Activated CD4-positive, alpha-beta T cell treated with anti-CD3 and anti-CD28 coated beads, Interleukin-2, amount 50 U/mL, for 16 hours (primary cell): Measurements from ENCODE around the gene DCC.
"Not testable (repeated sequence)": the region's sequence is repeated elsewhere in the genome, so short reads cannot be mapped to it uniquely, and the experiment has no call there.

Source experiments
- DNase-seq: peaks from one replicate; pipeline ENCODE4 v3.0.0-alpha.2; 2020

DCC gene

DNA sequence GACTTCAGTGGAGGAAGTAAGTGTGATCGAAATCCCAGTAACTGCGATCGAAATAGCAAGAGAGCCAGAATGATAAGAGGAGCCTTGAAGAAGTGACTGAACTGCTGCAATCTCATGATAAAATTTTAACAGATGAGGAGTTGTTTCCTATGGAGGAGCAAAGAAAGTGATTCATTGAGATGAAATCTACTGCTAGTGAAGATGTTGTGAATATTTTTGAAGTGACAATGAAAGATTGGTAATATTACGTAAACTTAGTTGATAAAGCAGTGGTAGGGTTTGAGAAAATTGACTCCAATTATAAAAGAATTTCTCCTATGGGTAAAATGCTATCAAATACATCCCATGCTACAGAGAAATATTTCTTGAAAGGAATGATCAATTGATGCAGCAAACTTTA lies 1103.8 kb downstream of the DCC start:
- DNase-seq, result no peak

DNA sequence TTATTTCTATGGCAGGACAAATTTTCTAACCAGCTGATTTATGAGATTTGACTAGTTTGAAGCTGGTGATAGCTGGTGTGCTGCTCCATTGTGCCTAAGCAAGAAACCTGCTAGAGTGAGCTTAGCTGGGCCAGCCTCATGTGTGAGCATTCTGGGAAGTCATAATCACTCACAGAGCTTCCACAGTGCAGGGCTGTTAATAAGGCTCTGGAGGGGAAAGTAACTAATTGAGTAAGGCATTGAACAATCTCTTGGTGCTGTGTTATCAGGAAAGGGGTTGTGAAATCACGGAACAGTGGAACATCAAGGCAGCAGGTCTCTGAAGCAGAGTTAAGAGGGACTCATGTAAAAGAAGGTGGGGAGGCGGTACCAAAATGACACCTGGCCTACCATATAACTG lies 1111.9 kb downstream of the DCC start:
- no peak for DNase-seq

DNA sequence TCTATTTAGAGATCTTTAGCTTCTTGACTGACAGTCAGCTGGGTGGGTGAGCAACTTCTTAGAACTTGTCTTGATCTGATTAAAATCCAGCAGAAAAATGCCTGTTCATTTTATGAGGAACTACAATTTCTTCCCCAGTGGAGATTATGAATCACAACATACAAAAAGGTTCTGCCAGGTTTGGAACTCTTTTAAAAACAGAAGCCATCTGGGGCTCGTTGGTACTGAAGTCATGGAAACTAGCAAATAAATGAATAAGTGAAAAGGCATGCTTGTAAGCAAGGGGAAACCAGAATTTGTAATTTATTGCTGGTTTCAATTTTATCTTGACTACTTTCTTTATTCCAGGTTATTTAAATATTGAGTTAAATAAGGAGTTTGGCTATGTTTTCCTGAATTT lies 1117.1 kb downstream of the DCC start:
- no peak for DNase-seq

DNA sequence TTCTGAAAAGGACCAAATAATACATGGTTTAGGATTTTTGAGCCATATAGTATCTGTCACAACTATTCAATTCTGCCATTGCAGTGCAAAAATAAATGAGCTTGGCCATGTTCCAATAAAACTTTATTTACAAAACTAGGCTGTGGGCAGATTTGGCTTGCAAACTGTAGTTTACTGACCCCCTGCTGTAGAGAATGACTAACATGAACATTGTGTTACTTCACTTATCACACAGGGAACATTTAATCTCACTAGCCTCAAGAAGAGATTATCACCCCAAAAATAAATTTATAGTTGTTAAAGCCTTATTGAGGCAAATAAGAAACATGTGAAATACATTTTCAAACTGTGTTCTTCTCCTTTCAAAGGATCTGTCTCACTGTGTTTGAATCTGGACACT lies 1118.3 kb downstream of the DCC start:
- no peak for DNase-seq

DNA sequence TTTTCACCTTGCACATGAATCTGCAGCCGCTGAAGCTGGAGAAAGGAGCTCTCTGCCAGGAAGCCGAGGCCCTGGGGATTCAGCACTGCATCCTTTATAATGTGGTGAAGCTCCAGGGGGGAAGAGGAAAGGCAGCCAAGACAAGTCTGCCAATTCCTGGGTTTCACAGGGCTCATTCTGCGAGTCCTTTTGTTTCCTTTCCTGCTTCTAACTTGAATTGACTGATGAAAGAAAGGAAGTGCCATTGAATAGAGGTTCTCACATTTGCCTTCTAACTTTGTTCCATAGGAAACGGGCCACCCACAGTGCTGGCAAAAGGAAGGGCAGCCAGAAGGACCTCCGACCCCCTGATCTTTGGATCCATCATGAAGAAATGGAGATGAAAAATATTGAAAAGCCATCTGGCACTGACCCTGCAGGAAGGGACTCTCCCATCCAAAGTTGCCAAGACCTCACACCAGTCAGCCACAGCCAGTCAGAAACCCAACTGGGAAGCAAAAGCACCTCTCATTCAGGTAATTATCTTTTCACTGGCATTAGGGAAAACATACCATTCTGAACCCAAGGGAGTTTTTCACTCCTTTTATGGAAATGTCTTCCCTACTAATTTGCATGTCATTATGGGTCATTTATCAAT lies 1119.1 kb downstream of the DCC start:
- DNase-seq, result no peak

DNA sequence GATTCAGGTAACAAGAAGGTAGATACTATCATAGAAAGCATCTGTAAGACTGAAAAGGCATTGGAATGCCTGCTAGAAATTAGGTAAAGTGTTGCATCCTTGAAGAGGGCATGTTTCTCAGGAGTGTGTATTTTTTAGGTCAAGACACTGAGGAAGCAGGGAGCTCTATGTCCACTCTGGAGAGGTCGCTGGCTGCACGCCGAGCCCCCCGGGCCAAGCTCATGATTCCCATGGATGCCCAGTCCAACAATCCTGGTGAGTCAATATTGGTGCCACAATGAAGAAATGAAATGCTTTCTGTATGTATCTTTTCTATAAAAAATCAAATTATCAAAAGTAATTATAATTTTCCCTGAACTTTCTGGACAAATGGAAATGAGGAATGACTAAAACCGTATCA lies 1127.8 kb downstream of the DCC start:
- no peak for DNase-seq

DNA sequence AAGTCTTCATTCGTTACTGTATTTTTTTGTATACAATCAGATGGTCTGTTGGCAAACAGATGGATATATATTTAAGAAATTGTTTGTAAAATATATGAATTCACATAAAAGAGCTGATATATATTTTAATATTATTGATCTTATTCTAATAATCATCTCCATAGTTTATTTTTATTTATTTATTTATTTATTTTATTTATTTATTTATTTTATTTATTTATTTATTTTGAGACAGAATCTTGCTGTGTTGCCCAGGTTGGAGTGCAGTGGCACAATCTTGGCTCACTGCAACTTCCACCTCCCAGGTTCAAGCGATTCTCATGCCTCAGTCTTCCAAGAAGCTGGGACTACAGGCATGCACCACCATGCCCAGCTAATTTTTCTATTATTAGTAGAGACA lies 1128.2 kb downstream of the DCC start:
- not testable (repeated sequence) for DNase-seq

DNA sequence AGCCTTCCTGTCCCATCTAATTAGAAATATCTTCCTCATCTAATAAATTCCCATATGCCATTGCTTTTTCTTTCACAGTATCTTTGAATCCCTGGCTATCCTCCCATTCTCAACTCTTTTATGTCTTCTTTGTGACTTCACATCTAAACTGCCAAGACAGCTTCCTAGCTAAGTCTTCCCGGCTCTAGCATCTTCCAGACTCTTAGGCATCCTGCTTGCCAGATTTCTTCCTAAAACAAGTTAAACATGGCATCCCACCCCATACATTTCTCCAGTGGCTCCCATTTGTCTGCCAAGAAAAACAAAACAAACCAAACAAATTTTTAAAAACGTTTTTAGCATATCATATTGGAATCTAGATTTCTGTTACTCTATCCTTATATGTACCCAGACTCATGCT lies 1132.5 kb downstream of the DCC start:
- DNase-seq, result no peak

DNA sequence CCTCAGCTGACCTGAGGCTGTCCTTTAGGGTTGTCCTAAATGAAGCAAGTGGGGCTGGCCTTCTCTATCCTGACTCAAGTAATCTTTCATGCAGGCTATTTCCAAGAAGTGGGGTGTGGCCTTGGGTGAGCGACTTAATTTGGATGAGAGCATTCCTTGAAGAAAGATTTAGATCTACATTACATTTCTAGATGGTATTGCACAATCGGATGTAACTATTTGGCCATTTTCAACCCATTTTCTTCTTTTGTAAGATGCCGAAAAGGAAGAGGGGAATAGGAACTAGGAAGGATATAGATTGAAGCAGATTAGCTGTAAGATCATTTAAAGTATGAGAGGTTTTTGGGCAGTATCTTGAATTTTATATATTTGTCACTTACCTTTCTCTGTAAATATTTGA lies 1138.2 kb downstream of the DCC start:
- DNase-seq, result no peak

DNA sequence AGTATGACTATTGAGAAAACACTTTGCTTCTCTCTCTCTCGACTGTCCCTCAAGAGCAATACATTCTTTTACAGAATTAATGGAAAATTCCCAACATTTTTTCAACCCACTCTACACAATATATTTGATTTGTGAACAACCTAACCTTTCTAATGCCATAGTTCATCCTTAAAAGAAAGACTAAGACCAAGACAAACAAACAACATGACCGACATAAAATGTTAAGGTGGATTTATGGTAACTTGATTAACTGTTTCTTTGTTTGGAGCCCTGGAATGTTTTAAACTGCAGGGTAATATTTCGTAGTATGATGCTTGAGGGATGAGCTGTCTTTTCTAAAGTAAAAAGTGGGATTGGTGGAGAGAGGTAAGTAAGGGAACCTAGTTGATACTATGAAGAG lies 1146.3 kb downstream of the DCC start:
- DNase-seq, result no peak

DNA sequence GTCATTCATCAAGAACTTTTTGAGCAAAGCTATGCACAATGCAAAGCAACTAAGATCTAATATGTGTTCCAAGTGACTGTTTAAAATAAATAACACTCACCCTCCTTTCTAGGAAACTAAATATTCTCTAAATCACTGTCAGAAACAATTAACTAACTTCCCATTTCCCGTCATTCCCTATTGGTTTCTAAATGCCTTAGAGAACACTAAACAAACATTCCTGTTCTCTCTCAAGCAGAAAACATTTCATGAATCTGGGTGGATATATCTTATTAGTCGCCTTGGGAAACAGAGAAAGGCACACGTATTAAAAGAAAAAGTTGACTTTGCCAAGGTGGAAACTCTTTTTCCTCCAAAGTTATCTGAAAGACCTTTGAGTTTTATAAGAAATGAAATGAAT lies 1149.3 kb downstream of the DCC start:
- no peak for DNase-seq

DNA sequence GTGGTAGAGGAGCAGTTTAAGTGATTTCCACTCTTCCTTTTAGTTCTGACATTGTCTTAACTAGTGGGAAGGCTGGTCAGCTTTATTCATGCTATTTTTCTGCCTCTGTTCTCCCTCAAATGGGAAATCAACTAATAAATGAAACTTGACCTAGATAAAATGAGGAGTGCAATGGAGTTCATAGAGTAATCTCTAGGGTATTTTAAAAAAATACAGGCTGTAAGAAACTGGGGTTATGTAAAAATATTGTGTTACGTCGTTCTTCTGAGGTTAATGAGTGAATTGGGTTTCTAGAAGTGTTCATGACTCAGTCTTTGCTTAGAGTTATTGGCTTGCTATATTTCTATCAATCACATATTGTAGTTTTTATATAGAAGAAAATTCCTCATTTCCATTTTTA lies 1150.0 kb downstream of the DCC start:
- no peak for DNase-seq

DNA sequence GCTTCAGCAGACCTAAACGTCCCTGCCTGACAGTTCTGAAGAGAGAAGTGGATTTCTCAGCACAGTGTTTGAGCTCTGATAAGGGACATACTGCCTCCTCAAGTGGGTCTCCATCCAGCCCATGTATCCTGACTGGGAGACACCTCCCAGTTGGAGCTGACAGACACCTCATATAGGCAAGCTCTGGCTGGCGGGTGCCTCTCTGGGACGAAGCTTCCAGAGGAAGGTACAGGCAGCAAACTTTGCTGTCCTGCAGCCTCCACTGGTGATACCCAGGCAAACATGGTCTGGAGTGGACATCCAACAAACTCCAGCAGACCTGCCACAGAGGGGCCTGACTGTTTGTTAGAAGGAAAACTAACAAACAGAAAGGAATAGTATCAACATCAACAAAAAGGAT lies 1156.0 kb downstream of the DCC start:
- no peak for DNase-seq

DNA sequence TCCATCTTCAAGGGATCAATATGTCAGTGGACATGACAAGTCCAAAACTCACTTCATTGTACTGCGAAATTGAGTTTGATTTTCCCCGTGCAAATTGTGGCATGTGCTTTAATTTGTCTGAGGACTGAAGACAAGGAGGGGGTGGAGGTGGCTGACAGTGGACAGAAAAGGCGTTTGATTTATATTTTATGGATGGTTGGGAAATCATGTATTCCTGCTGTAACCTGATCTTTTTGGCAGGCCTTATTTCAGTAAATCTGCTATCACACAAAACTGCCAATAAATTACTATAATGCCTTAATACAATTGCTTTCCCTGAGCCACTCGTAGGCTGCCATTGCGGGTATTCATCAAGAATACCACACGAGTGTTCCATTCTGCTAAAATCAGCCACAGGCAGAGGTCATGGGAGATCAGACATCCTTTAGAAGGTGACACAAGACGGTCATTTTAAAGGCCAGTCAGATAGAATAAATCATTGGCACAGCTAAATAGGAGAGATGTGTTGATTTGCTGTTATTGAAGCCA lies 1164.0 kb downstream of the DCC start:
- no peak for DNase-seq

DNA sequence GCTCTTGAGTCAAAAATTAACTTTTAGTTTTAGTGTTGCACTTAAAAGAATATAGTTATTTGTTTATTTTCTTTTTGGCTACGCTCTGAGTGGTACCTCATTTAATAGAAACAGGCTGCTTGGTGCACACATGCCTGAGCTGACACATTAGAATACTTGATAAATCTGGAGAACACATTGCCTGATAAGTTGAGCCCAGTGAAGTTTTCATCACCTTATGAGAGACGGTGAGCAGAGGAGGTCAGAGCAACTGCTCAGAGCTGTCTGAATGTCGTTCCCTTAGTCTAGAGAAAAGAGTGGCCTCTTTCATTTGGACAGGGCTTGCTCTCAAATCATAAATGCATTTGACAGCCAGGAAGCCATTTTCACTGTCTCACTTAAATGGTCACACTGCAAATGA lies 1168.5 kb downstream of the DCC start:
- DNase-seq, result no peak

DNA sequence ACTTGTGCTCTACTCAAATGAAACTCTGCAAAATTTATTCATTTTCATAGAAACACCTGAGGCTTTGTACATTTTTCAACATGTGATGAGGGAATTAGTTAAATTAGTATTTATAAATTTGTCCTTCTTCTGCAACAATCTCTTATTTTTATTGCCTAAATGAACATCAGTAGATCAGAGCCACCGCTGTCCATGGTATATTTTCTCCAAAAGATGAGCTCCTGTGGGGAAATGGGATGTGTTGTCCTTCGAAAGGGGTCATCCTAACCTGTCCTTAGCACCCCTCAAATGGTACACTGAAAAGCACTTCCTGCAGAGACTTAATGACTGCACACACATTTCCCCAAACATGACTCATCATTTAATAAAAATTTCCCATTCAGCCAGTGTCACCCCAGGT lies 1169.9 kb downstream of the DCC start:
- no peak for DNase-seq

DNA sequence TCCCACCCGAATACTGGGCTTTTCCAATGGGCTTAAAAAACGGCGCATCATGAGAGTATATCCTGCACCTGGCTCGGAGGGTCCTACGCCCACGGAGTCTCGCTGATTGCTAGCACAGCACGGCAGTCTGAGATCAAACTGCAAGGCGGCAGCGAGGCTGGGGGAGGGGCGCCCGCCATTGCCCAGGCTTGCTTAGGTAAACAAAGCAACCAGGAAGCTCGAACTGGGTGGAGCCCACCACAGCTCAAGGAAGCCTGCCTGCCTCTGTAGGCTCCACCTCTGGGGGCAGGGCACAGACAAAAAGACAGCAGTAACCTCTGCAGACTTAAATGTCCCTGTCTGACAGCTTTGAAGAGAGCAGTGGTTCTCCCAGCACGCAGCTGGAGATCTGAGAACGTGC lies 1171.7 kb downstream of the DCC start:
- DNase-seq, result not testable (repeated sequence)

DNA sequence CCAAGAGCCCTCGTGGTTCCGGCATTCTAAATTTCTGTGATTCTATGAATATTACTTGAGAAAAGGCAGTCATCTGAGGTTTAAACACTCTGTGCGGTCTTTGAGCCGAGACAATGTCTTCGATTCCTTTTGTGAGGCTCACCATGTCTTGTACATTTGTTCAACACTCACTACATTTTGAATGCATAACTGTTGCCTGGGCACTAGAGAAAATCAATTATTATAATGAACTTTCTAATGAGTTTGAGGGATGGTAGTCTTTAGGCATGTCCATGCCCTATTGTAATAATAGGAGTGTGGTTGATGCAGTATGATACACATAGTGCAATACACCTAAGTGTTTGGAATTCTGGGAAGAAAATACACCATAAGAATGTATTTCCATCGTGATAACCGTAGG lies 1181.1 kb downstream of the DCC start:
- DNase-seq, result no peak

DNA sequence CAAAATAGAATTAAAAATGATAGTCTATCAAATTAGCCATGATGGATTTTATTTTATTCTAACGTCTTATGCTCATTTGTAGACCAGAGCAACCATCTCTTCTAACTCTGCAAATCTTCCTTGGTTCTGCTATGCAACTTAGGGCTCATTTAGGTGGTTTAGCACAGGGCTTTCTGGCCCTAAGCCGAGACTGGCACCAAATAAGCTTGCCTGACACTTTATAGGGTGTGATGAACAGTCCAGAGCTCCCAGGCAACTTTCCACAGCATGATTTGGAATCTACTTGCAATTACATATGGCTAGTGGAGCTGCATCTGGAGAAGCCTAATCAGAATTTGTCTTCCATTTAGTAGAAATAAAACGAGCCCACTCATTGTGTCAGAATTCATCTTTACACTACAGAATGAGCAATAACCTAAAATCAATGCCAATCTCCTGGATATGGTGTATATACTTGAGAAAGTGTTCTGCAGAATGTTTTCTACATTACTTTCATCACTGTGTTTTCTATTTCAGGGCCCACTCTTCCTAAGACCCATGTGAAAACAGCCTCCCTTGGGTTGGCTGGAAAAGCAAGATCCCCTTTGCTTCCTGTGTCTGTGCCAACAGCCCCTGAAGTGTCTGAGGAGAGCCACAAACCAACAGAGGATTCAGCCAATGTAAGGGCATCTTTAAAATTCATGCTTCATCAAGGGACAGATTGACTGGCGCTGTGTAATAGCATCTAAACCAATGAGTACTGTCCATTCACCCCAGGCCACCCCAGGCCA lies 1186.3 kb downstream of the DCC start:
- no peak for DNase-seq

DNA sequence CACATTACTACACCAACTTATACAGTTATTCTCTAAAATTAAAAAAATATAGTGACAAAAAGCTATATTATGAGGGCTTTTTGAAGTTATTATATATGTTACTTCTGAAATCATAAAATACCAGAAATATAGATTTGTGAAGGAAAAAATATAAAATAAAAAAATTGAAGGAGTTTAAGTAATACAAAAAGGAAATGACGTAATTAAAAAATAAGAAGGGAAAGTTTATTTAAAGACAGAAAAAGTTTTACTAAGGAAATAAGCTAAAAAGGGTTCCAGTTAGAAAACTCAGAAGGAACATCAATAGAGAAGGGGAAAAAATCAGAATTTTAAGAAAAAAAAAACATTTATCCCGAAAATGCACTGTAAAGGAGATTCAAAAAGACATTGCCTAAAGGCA lies 1187.4 kb downstream of the DCC start:
- DNase-seq, result no peak

DNA sequence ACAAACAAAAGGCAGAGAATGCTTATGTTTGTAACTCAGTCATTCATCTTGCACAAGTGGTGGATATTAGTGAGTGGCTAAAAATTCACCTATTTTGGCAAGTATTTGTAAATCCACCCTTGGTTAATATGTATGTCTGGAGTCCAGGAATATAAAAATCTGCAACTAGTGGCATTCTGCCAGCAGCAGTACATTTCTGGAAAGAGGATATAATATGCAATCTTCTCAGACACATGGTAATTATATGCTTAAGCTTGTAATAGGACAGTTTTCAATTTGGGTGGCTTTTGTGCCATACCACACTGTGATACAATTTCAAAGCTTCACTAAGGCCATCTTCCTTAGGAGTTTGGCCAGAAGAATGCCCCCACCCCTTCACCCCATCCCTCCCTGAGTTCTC lies 1191.2 kb downstream of the DCC start:
- no peak for DNase-seq

DNA sequence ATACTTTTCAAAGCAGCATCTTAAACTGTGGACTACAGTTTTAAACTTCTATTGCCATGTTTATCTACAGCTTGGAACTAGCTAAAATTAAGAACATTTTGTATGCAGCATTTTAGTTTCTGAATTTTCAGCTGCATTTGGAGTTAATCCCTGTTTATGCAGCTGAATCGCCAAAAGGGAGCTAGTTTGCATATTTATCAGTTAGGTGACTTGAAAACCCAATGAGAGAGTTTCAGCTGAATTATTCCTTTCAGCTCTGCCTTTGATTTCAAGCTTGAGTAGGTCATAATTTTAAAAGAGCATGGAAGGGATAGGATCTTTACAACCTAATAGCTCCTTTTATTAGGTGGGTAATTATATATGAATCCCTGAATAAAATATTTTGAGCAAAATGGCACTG lies 1191.9 kb downstream of the DCC start:
- no peak for DNase-seq

DNA sequence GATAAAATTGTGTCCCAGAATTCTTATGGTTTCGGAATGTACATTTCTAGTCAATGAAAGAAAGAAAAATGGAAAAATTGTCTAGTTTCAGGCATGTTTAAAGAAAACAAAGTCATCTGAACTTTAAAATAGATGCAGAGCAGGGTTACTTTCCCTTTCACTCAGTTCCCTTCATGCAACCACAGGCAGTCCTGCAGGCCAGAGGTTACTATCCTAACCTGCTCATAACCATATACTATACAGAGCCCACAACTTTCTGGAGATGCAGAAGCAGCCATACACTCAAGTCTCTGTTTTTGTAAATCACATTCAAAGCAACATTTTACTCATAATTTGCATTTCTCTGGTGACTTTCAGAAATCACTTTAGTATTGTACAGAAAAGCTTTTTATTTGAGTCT lies 1194.2 kb downstream of the DCC start:
- no peak for DNase-seq

DNA sequence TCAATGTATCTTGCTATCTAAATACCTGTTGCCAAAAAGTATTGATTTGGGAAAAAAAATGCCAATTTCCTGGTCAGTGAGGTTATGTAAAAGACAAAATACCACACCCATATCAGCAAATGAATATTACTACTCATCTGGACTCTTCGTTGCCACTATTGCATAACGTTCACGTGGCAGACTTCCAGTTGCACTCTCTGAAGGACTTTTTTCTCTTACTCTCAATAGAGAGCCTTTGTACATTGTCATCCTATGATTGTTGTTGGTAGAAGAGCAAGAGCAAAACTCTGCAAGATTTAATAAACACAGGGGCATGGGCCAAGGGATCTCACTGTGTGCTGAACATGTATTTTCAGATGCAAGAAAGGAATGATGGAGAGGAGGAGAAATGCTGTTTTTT lies 1194.7 kb downstream of the DCC start:
- DNase-seq, result no peak

DNA sequence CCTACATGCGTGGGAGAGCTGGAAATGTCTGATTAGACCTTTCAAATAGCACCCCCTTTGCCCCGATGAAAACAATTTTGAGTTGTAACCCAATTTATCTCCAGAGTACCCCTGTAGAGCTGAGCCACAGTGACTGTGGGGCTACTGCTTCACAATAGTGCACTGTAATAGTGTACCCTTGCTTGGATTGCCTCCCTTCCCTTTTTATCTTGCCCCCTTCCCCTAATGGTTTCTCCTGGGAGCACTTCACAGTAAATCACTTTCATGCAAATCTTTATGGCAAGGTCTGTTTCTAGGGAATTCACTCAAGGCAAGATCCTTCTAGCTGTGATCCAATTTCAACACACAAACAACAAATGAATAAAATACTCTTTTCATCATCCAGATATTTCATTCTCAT lies 1196.9 kb downstream of the DCC start:
- no peak for DNase-seq
